ENCODE measurements around the gene MAP3K7CL. TPM values are rescaled to one million over a fixed set of nuclear protein-coding genes. Genes with fewer than 3 reads are reported as not detected.
A peak's percentile ranks its signal among the peaks of the same experiment; 100 is the strongest.

The MAP3K7CL gene
- total RNA-seq, 1 donor from 2014 or later: 3.0 TPM

DNA sequence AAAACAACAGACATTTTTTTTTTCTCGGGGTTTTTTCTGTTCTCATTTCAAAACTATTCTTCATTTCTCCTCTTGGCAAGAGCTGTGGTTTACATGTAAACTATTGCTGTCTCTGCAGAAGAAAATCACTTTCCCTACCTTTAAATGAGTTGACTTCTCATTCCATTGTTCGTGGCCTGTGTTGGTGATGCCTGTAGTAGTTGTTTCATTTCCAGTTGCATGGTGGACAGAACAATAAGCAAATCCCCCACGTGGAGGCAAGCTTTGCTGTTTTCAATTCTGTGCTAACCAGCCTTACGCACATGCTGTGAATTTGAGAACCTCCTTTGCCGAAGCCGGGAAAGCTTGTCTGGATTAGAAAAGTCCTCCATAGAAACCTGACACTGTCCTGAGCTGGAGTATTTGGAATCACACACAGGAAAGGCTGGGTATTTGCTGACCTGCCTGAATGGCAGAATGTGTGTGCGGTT, 26.2 kb upstream of the MAP3K7CL start:
- H3K36me3 ChIP-seq (ENCODE audit: control insufficient read depth, insufficient read depth, low read length): no peaks in the 10 kb centered on the region
- no peak for DNase-seq (ENCODE audit: low read depth)
- H3K27me3 ChIP-seq (ENCODE audit: control insufficient read depth, insufficient read depth, low read length): no peaks in the 10 kb centered on the region
- TF ChIP-seq, protein P1, sequence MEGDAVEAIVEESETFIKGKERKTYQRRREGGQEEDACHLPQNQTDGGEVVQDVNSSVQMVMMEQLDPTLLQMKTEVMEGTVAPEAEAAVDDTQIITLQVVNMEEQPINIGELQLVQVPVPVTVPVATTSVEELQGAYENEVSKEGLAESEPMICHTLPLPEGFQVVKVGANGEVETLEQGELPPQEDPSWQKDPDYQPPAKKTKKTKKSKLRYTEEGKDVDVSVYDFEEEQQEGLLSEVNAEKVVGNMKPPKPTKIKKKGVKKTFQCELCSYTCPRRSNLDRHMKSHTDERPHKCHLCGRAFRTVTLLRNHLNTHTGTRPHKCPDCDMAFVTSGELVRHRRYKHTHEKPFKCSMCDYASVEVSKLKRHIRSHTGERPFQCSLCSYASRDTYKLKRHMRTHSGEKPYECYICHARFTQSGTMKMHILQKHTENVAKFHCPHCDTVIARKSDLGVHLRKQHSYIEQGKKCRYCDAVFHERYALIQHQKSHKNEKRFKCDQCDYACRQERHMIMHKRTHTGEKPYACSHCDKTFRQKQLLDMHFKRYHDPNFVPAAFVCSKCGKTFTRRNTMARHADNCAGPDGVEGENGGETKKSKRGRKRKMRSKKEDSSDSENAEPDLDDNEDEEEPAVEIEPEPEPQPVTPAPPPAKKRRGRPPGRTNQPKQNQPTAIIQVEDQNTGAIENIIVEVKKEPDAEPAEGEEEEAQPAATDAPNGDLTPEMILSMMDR (IDR thresholded peaks at IDR 0.05; ENCODE audit: insufficient read depth, low read length, poor library complexity, severe bottlenecking): no peak
- H3K4me3 ChIP-seq (ENCODE audit: low read depth, low read length): no peak overlapping the region

DNA sequence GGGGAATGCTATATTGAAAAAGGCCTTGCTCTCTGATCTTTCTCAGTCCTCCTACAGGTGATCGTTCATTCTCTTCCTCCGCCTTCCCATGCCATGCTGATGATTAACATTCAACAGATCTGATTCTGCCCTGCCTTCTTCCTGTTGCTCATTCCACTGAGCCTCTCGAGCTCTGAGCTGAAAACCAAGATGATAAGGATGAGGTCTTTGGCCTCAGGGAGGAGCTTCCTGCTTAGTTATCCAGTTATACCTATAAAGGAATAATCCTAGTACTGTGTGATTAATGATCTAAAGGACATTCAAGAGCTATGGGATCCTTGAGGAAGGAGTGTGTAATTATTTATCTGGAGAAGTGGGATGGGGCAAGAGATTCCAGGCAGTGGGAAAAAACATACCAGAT, 25.2 kb upstream of the MAP3K7CL start:
- DNase-seq (ENCODE audit: low read depth): peak; percentile 43
- Histone ChIP-seq H3K27me3 (ENCODE audit: control insufficient read depth, insufficient read depth, low read length) (no peaks in the 10 kb centered on the region), H3K36me3 (ENCODE audit: control insufficient read depth, insufficient read depth, low read length) (no peaks in the 10 kb centered on the region), H3K4me3 (ENCODE audit: low read depth, low read length) (no peak overlapping the region)
- TF ChIP-seq, protein P1 (IDR thresholded peaks at IDR 0.05; ENCODE audit: insufficient read depth, low read length, poor library complexity, severe bottlenecking): no peak

DNA sequence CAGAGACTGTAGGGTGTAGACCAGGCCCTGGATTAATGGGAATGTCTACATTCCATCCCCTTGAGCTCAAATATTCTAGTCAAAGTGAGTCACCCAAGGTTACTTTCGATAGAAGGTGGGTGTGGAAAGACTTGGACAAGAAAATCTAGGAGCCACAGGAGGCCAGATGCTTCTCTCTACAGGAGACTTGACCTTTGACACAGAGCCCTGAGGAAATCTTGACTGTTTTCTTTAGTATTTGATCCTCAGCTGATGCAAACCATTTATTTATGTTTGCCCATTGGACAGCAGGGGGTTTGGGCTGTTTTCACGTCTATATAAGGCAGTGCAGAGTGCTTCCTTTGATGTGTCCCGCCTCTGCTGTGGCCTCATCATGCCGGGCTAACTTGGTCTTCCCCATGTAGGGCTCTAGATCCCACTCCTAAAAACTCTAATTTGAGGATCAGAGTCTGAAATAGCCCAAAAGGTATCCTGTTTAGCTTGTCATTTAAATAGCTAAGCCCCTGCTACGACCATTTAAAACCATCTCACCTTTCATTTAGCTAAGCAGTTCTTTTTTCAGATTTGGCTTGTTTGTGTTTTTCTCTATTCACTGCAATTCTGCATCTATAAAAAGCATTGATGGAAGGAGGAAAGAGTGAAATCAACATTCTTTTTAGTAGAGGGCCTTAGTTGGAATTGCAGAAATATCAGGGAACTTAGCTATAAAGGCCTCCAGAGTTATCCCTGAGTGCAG, 15.5 kb upstream of the MAP3K7CL start:
- TF ChIP-seq, protein P1 (IDR thresholded peaks at IDR 0.05; ENCODE audit: insufficient read depth, low read length, poor library complexity, severe bottlenecking): no peak
- no peak for DNase-seq (ENCODE audit: low read depth)
- H3K27me3 ChIP-seq (ENCODE audit: control insufficient read depth, insufficient read depth, low read length): no peaks in the 10 kb centered on the region

DNA sequence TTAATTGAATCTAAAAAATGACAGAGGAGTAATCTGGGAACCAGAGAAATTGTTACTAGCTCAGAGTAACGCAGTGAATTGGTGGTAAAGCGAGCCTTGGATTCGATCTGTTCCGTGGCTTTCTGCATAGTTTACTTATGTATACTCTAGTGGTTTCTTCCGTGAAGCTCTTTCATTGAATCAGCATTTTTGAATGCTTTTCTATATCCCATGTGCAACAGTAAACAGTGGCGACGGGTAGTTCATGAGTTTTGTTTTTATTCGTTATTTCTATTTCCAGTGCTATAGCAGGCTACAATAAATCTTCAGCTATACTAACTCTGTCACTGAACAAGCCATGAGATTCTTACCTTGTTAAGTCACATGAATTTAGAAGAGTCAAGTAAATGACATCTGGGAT, 14.5 kb upstream of the MAP3K7CL start:
- no peaks in the 10 kb centered on the region for H3K36me3 ChIP-seq (ENCODE audit: control insufficient read depth, insufficient read depth, low read length)
- DNase-seq (ENCODE audit: low read depth): no peak
- no peaks in the 10 kb centered on the region for H3K27me3 ChIP-seq (ENCODE audit: control insufficient read depth, insufficient read depth, low read length)
- TF ChIP-seq, protein P1 (IDR thresholded peaks at IDR 0.05; ENCODE audit: insufficient read depth, low read length, poor library complexity, severe bottlenecking): no peak
- no peak overlapping the region for H3K4me3 ChIP-seq (ENCODE audit: low read depth, low read length)

More for the DNA sequence above, 15.5 kb upstream of the MAP3K7CL start:
- Histone ChIP-seq H3K4me3 (ENCODE audit: low read depth, low read length) (no peak overlapping the region), H3K36me3 (ENCODE audit: control insufficient read depth, insufficient read depth, low read length) (no peaks in the 10 kb centered on the region)

DNA sequence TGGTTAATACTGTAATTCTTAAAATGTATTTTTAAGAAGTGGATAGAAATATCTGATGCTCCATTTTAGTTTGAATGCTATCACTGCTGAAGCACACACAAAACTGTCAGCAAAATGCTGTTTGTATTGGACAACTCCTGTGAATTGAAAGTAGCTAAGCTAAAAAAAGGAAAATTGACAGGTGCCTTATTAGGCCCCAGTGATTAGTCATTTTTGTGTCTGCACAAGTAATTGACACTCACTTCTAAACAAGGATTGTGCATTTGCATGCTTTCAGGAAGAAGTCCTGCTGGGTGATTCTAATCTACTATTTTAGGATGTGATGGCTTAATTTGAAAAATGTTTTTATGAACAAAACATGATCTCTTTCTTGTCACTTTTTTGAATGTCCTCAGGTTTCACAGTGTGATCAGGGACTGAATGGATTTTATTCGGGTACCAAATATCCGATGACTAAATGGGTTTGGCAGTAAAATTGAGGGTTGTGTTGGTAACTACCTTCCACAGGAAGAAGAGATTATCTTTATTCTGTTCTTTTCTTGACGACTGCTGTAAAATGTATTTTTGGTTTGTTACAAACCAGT, 13.0 kb upstream of the MAP3K7CL start:
- no peak for DNase-seq (ENCODE audit: low read depth)
- TF ChIP-seq, protein P1 (IDR thresholded peaks at IDR 0.05; ENCODE audit: insufficient read depth, low read length, poor library complexity, severe bottlenecking): no peak
- Histone ChIP-seq H3K4me3 (ENCODE audit: low read depth, low read length) (no peak overlapping the region), H3K27me3 (ENCODE audit: control insufficient read depth, insufficient read depth, low read length) (no peaks in the 10 kb centered on the region), H3K36me3 (ENCODE audit: control insufficient read depth, insufficient read depth, low read length) (no peaks in the 10 kb centered on the region)

Data from kidney epithelial cell (primary cell).